Measurements from ENCODE around the gene ABCC4.

ABCC4 gene

GRCh38 chr13:94992036-94992960 is 309.0 kb downstream of the ABCC4 start:
- DNase-seq (ENCODE audit: low read depth in 2 of 2) = no peak

DNA sequence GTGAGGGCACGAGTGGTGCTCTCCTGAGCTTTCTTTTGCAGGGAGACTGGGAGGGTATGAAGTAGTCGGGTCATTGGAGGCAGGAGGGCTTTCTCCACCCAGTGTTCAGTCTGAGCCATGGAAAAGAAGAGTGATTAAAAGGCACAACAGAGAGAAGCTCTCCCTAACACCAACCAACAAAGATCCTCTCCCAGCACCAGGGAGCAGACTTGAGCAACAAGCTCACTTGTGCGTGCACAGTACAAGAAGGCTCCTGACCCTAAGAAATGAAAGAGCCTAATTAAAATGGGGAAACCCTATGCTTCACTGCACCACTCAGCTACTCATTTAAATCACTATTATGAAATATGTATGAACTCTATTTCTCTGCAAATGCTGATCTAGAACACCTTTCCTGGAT is 312.6 kb downstream of the ABCC4 start:
- no peak for DNase-seq (ENCODE audit: low read depth in 2 of 2)

- no peak for DNase-seq (ENCODE audit: low read depth in 2 of 2)
Measured at GRCh38 chr13:94987869-94988268, 313.4 kb downstream of the ABCC4 start.

DNA sequence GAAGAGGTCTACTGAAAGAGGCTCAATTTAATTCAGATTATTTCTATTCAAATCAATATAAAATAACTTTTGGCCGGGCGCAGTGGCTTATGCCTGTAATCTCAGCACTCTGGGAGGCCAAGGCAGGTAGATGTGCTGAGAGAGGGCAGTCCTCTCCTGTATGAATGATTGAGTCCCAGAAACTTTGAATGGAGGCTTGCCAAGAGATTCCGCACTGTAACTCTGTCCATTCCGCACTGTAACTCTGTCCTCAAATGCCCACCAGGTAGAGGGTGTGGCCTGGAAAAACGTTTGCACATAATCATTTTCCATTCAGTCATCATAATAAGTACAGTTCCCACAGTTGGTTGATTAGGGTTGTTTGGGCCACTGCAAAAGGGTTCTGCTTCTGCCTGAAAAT is 314.2 kb downstream of the ABCC4 start:
- DNase-seq (ENCODE audit: low read depth in 2 of 2) = no peak

DNA sequence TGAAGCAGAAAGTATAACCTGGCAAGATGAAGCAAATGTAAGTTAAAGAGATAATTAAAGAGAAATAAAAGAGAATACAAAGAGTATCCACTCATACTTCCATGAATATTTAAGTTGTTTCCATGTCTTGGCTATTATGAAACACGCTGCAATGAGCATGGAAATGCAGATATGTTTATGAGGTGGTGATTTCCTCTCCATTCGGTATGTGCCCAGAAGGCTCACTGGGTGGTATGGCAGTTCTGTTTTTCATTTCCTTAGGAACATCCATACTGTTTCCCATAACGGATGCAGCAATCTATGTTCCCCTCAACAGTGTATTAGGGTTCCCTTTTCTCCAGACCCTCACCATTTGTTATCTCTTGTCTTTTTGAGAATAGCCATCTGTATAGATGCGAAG is 316.3 kb downstream of the ABCC4 start:
- no peak for DNase-seq (ENCODE audit: low read depth in 2 of 2)

GRCh38 chr13:94978516-94978915 is 322.7 kb downstream of the ABCC4 start:
- no peak for DNase-seq (ENCODE audit: low read depth in 2 of 2)

GRCh38 chr13:94974015-94974951 is 327.0 kb downstream of the ABCC4 start:
- DNase-seq (ENCODE audit: low read depth in 2 of 2) = no peak

DNA sequence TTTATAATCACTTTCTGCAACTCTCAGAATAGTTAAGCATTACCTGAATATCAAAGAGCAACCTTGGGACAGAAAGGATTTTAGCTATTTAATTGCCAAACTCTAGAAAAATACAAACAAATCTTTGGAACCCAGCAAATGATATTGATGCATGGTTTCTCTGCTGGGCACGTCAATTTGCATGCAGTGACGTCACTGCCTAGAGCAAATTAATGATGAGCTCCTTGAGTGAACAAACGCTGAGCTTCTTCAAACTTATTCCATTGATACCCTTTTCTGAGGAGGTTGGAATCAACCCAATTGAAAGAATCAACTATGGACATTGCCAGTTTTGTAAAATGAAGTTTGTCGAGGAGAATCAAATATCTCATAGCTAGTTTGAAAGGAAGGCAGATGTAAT is 329.0 kb downstream of the ABCC4 start:
- no peak for DNase-seq (ENCODE audit: low read depth in 2 of 2)

Measured in fibroblast of skin of left biceps (primary cell).